Measurements from ENCODE around the gene BGN.

- TF ChIP-seq, protein P1, sequence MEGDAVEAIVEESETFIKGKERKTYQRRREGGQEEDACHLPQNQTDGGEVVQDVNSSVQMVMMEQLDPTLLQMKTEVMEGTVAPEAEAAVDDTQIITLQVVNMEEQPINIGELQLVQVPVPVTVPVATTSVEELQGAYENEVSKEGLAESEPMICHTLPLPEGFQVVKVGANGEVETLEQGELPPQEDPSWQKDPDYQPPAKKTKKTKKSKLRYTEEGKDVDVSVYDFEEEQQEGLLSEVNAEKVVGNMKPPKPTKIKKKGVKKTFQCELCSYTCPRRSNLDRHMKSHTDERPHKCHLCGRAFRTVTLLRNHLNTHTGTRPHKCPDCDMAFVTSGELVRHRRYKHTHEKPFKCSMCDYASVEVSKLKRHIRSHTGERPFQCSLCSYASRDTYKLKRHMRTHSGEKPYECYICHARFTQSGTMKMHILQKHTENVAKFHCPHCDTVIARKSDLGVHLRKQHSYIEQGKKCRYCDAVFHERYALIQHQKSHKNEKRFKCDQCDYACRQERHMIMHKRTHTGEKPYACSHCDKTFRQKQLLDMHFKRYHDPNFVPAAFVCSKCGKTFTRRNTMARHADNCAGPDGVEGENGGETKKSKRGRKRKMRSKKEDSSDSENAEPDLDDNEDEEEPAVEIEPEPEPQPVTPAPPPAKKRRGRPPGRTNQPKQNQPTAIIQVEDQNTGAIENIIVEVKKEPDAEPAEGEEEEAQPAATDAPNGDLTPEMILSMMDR (tag by site-specific recombination; IDR thresholded peaks at IDR 0.05), result no peak
- TF ChIP-seq ZNF23 (tag by site-specific recombination; IDR thresholded peaks at IDR 0.05; ENCODE audit: borderline replicate concordance), result no peak
- TF ChIP-seq GLIS1 (tag by site-specific recombination; IDR thresholded peaks at IDR 0.05), result no peak
- TF ChIP-seq KLF10 (tag by site-specific recombination; IDR thresholded peaks at IDR 0.05), result no peak
- TF ChIP-seq ZNF707 (tag by site-specific recombination; IDR thresholded peaks at IDR 0.05), result no peak
- no peak for TF ChIP-seq ZNF549 (tag by site-specific recombination; IDR thresholded peaks at IDR 0.05)
- TF ChIP-seq ZEB2 (tag by site-specific recombination; IDR thresholded peaks at IDR 0.05), result no peak
- TF ChIP-seq TRIM28 (IDR thresholded peaks at IDR 0.05; ENCODE audit: borderline replicate concordance, low read length), result no peak
Measured at GRCh38 chrX:153496590-153496959, 1.8 kb downstream of the BGN start.
